ENCODE measurements around the gene DDX28. TPM values are rescaled to one million over a fixed set of nuclear protein-coding genes. Genes with fewer than 3 reads are reported as not detected.

The DDX28 gene
- total and polyA plus RNA-seq, 9 of the 15 experiments (the other 6 are each of a cell fraction or from before 2014, with no cell fraction given): 2.8 to 24.5 (median 15.9) TPM

DNA sequence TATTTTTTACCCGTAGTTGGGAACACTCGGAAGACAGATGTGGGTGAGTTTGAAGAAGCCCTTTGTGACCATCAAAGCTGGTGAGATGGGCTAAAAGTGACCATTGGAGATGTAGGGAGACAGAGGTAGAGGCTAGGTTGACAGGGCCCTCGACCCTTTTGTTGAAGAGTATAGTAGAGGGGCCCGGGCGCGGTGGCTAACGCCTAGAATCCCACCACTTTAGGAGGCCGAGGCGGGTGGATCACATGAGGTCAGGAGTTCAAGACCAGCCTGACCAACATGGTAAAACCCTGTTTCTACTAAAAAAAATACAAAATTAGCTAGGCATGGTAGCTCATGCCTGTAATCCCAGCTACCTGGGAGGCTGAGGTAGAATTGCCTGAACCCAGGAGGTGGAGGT is 45.9 kb upstream of the DDX28 start (continued):
- TF ChIP-seq, protein P1, sequence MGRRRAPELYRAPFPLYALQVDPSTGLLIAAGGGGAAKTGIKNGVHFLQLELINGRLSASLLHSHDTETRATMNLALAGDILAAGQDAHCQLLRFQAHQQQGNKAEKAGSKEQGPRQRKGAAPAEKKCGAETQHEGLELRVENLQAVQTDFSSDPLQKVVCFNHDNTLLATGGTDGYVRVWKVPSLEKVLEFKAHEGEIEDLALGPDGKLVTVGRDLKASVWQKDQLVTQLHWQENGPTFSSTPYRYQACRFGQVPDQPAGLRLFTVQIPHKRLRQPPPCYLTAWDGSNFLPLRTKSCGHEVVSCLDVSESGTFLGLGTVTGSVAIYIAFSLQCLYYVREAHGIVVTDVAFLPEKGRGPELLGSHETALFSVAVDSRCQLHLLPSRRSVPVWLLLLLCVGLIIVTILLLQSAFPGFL (CRISPR knock-in tag; IDR thresholded peaks at IDR 0.05): no peak
- no peak for TF ChIP-seq CHCHD3 (CRISPR knock-in tag; IDR thresholded peaks at IDR 0.05)
- TF ChIP-seq ZNF133 (CRISPR knock-in tag; IDR thresholded peaks at IDR 0.05): no peak

DNA sequence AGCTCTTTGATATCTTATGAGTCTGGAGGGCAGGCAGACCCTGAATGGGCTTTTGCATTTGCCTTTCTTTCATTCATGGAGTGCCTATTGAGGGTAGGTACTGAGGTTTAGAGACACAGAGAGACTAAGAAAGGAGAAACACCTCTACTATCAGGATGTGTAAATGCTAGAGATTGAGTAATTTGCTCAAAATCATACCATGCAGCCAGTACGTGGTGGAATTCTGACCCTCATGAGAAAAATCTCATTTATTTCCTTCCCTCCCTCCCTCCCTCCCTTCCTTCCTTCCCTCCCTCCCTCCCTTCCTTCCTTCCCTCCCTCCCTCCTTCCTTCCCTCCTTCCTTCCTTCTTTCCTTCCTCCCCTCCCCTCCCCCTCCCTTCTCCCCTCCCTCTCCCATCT is 43.7 kb upstream of the DDX28 start:
- BruUV-seq (replicated peaks): no TSS peak
- CTCF ChIA-PET (ENCODE audit: low intra/inter-chr PET ratio): no interaction called here
- Histone ChIP-seq H3K4me1 (replicated peaks in 1 of 2; ENCODE audit: control insufficient read depth in 2 of 2, insufficient read depth in 2 of 2, low read length in 2 of 2) (peaks cover 5 to 11% of the 10 kb centered on the region in 2 experiments), H3K79me2 (ENCODE audit: control insufficient read depth, insufficient read depth, low read length) (no peaks in the 10 kb centered on the region), H2AFZ (ENCODE audit: low read depth, low read length) (no peak overlapping the region), H3K9ac (ENCODE audit: insufficient read depth in 1 of 2, low read depth in 2 of 2, low read length in 2 of 2) (no peak overlapping the region), H3K36me3 (ENCODE audit: control insufficient read depth, insufficient read depth, low read length) (peaks cover 73% of the 10 kb centered on the region; the same call in 2 of the 3 replicates), H3K27me3 (ENCODE audit: control insufficient read depth in 2 of 2, insufficient read depth in 2 of 2, low read length in 2 of 2) (no peaks in the 10 kb centered on the region), H4K20me1 (replicated peaks; ENCODE audit: control insufficient read depth, insufficient read depth, low read length) (no peaks in the 10 kb centered on the region; the same call in 1 of the 2 replicates), H3K4me2 (ENCODE audit: insufficient read depth, low read length) (no peak overlapping the region), H3K9me3 (replicated peaks; ENCODE audit: control insufficient read depth, insufficient read depth, low read depth, low read length) (no peaks in the 10 kb centered on the region), H3K9me1 (ENCODE audit: control insufficient read depth, insufficient read depth, low read length) (no peaks in the 10 kb centered on the region), H3K27ac (ENCODE audit: extremely low read depth, low read depth, low read length) (no peak overlapping the region), H3K4me3 (no peak overlapping the region)
- in situ Hi-C loops (cut with MboI) (no loop called here), intact Hi-C loops (cut with micrococcal nuclease) (no loop called here)
- no CpG with 5 or more reads among the region's 1 CpG for WGBS (ENCODE audit: insufficient coverage, low coverage, missing lambda C conversion rate)
- POLR2A ChIA-PET: interaction anchor here (0.6 to 3.0 kb wide), 4 partner anchors 13 to 131 kb away, joined by 3 to 10 read pairs (median 4); no protein-coding TSS in a partner anchor
- no peak for FAIRE-seq
- ATAC-seq: no peak
- no peak for DNase-seq (ENCODE audit: extremely low read depth in 1 of 4, low spot score in 3 of 4)
- no peak for TF ChIP-seq HDAC2 (IDR thresholded peaks at IDR 0.05)
- no peak for TF ChIP-seq PHB2 (IDR thresholded peaks at IDR 0.05; ENCODE audit: low read depth)
- no peak for TF ChIP-seq DDX20 (tag; IDR thresholded peaks at IDR 0.05; ENCODE audit: low read depth)
- no peak for TF ChIP-seq TAF15 (IDR thresholded peaks at IDR 0.05; ENCODE audit: low read depth, low read length)
- TF ChIP-seq FUS (optimal IDR thresholded peaks at IDR 0.05; ENCODE audit: low read depth, low read length): no peak
- TF ChIP-seq ZNF384 (IDR thresholded peaks at IDR 0.05; ENCODE audit: low read depth, low read length): no peak
- TF ChIP-seq, protein P2, sequence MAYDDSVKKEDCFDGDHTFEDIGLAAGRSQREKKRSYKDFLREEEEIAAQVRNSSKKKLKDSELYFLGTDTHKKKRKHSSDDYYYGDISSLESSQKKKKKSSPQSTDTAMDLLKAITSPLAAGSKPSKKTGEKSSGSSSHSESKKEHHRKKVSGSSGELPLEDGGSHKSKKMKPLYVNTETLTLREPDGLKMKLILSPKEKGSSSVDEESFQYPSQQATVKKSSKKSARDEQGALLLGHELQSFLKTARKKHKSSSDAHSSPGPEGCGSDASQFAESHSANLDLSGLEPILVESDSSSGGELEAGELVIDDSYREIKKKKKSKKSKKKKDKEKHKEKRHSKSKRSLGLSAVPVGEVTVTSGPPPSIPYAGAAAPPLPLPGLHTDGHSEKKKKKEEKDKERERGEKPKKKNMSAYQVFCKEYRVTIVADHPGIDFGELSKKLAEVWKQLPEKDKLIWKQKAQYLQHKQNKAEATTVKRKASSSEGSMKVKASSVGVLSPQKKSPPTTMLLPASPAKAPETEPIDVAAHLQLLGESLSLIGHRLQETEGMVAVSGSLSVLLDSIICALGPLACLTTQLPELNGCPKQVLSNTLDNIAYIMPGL (CRISPR knock-in tag; IDR thresholded peaks at IDR 0.05): no peak
- TF ChIP-seq ESRRA (IDR thresholded peaks at IDR 0.05; ENCODE audit: borderline replicate concordance, low read depth): no peak
- no peak for TF ChIP-seq FOXM1 (IDR thresholded peaks at IDR 0.05; ENCODE audit: low read depth)
- TF ChIP-seq FOXM1 (CRISPR knock-in tag; IDR thresholded peaks at IDR 0.05; ENCODE audit: low read depth): no peak
- TF ChIP-seq, protein P3, sequence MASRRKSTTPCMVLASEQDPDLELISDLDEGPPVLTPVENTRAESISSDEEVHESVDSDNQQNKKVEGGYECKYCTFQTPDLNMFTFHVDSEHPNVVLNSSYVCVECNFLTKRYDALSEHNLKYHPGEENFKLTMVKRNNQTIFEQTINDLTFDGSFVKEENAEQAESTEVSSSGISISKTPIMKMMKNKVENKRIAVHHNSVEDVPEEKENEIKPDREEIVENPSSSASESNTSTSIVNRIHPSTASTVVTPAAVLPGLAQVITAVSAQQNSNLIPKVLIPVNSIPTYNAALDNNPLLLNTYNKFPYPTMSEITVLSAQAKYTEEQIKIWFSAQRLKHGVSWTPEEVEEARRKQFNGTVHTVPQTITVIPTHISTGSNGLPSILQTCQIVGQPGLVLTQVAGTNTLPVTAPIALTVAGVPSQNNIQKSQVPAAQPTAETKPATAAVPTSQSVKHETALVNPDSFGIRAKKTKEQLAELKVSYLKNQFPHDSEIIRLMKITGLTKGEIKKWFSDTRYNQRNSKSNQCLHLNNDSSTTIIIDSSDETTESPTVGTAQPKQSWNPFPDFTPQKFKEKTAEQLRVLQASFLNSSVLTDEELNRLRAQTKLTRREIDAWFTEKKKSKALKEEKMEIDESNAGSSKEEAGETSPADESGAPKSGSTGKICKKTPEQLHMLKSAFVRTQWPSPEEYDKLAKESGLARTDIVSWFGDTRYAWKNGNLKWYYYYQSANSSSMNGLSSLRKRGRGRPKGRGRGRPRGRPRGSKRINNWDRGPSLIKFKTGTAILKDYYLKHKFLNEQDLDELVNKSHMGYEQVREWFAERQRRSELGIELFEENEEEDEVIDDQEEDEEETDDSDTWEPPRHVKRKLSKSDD (conservative IDR thresholded peaks at IDR 0.05; ENCODE audit: low read length): no peak

All from K562 (cell line).